RPMI7951 (cell line): ENCODE data around the gene CCDC9. TPM values are rescaled to one million over a fixed set of nuclear protein-coding genes. Genes with fewer than 3 reads are reported as not detected.
"Not testable (repeated sequence)": the region's sequence is repeated elsewhere in the genome, so short reads cannot be mapped to it uniquely, and the experiment has no call there.

Experiments used
- DNase-seq: peaks from one replicate; pipeline ENCODE4 v3.0.0-alpha.2; 2012; ENCODE audit warnings: low read depth
- total RNA-seq: library from RNA; depleted of rRNA; stranded (reverse); fragments of >200 nt; shearing (Covaris generic); gene quantifications from 2 replicates; pipeline ENCODE4 v1.2.3, GENCODE V29; 2014

The CCDC9 gene
- total RNA-seq, 1 experiment from 2014 or later = 3.2 TPM

DNA sequence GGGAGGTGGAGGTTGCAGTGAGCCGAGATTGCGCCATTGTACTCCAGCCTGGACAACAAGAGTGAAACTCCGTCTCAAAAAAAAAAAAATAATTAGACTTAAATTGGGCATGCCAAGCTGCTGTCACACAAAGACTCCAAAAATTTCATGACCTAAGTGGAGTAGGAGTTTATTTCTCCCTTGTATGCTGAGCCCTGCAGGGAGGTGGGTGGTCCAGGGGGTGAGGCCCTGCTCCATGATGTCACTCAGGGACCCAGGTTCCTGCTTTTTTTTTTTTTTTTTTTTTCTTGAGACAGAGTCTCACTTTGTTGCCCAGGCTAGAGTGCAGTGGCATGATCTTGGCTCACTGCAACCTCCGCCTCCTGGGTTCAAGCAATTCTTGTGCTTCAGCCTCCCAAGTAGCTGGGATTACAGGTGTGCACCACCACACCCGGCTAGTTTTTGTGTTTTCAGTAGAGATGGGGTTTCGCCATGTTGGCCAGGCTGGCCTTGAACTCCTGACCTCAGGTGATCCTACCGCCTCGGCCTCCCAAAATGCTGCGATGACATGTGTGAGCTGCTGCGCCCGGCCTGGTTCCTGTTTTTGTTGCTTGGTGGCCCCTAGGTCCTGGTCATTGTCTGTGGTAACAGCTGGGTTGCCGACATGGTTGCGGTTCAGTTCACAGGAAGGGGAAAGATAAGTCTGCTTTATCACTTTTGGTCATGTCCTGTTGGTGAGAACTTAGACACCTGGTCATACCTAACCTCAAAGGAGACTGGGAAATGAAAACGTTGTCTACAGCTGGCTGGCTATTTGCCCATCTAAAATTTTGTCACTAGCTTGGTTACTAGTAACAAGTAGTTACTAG is 5.8 kb downstream of the CCDC9 start:
- DNase-seq = not testable (repeated sequence)

DNA sequence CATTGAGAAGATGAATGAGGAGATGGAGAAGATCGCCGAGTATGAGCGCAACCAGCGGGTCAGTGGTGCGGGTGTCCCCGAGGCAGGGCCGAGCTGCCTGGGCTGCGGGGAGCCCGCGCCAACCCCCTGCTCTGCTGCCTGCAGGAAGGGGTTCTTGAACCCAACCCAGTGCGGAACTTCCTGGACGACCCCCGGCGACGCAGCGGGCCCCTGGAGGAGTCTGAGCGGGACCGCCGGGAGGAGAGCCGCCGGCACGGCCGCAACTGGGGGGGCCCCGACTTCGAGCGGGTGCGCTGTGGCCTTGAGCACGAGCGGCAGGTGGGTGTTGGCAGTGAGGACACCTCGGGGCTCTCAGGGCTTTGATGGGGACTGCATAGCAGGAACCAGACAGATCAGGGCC is 8.3 kb downstream of the CCDC9 start:
- DNase-seq = no peak

DNA sequence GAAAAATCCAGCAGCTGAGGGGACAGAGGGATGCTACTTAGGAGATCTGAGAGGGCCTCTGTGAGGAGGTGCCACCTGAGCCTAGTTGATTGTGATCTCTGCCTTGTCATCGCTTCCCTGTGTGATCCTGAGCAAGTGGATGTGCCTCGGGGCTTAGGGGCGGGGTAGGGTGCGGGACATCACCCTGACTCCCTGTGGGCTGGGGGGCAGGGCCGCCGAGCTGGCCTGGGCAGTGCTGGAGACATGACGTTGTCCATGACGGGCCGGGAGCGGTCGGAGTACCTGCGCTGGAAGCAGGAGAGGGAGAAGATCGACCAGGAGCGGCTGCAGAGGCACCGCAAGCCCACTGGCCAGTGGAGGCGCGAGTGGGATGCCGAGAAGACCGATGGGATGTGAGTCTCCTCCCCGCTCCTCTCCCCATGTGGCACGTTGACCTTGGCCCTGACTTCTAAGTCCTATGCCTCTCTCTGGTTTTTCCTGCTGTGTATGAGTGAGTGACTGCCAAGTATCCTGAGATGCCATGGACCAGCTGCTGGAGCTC is 10.1 kb downstream of the CCDC9 start:
- DNase-seq = no peak

DNA sequence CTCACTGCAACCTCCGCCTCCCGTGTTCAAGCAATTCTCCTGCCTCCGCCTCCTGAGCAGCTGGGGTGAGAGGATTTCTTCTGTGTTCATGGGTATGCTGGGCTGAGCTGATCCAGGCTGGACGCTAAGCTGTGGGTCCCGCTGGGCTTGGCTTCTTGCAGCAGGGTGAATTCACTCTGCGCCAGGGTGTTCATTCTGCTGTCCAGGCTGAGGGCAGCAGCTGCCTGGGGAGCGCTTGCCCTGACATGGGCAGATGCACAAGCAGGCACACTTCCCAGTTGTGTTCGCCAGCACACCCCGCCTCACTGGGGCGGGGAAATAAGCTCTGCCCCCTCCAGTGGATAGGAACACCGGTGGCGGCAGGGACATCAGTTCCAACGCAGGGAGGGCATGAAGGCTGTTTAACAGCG is 11.0 kb downstream of the CCDC9 start:
- DNase-seq = no peak

DNA sequence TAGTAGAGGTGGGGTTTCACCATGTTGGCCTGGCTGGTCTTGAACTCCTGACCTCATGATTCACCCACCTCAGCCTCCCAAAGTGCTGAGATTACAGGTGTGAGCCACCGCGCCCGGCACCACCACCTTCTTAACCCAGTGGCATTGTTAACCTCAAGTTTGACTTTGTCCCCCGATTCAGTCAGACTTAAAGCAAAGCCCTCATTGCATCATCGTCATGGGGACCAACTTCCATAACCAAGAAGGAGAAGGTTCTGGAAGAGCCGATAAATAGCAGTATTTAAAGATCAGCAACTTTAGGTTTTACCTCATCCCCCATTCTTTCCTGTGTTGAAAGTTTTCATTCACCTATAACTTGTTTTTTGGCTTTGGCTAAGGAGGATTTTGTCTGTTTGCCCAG is 11.7 kb downstream of the CCDC9 start:
- DNase-seq = no peak

DNA sequence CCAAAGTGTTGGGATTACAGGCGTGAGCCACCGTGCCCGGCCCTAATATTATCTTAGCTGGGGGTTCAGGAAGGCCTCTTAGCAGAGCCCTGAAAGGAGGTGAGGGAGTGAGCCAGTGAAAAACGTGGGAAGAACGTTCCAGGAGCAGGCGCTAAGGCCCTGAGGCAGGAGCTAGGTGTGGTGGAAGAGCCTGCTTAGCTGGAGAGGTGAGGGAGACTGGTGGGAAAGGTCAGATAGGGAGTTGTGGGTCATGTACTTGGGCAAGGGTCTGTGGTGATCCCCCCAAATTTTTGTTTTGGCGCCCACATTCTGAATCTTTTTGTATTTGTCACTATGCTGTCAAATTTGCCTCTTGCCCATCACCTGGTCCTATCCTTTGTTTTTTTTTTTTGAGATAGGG is 13.3 kb downstream of the CCDC9 start:
- no peak for DNase-seq

DNA sequence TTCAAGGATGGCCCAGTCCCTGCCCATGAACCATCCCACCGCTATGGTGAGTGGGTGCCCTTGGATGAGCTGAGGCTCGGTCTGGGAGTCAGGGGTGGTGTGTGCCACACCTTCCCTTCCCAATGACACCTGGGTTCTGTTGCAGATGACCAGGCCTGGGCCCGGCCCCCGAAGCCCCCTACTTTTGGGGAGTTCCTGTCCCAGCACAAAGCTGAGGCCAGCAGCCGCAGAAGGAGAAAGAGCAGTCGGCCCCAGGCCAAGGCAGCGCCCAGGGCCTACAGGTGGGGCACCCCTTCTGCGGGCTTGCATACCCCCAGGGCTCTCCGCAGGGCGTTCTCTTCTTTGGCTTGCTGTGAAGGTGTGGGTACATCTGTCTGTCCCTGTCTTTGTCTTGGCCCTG is 14.1 kb downstream of the CCDC9 start:
- DNase-seq = no peak

DNA sequence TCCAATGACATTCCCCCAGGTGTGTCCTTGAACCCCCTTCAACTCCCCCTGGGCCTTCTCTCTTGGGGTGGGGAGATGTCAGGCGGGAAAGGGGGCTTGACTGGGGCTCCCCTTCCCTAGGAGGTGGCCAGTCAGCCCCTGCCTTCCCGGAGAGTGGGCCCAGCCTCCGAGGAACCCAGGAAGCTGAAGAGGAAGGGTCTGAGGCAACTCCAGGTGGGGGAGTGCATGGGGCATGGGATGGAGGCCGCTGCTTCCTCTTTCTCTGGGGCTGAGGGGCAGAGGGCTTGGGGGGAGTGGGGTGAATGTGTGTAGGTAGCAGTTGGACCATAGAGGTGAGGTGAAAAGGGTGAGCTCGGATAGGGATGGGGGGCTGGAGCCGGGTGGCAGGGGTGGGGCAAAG is 15.6 kb downstream of the CCDC9 start:
- no peak for DNase-seq

DNA sequence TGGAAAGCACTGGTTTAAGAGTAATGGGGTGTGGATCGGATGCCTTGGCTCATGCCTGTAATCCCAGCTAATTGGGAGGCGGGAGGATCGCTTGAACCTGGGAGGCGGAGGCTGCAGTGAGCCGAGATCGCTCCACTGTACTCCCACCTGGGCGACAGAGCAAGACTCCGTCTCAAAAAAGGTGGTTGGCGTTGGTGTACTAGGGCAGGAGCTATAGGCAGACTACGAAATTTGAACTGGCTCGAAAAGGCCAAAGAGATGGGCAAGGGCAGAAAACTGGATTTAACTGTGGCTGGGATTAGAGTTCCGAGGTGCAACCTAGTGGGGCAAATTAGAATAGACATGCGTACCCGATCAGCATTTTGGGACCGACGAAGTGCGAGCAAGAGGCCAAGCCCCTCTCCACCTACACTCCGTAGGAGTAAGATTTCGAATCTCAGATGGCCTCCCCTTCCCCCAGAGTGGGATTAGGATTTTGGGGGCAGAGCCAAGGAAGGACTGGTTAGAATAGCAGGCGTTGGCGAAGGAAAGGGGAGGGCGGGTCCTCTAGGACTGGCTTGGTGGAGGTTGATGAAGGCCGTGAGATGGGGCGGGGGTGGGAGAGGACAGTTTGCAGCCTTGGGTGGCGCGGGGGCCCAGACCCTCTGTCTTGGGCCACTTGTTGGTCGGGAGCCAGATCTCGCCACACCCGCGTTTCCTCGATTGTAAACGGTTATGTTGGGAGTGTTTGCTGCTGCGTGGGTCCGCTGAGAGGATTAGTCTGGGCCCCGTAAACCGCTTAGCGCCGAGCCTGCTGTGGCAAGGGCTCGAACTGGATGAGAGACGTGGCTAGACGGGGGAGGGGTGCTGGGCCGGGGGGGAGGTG is 16.4 kb downstream of the CCDC9 start:
- no peak for DNase-seq

DNA sequence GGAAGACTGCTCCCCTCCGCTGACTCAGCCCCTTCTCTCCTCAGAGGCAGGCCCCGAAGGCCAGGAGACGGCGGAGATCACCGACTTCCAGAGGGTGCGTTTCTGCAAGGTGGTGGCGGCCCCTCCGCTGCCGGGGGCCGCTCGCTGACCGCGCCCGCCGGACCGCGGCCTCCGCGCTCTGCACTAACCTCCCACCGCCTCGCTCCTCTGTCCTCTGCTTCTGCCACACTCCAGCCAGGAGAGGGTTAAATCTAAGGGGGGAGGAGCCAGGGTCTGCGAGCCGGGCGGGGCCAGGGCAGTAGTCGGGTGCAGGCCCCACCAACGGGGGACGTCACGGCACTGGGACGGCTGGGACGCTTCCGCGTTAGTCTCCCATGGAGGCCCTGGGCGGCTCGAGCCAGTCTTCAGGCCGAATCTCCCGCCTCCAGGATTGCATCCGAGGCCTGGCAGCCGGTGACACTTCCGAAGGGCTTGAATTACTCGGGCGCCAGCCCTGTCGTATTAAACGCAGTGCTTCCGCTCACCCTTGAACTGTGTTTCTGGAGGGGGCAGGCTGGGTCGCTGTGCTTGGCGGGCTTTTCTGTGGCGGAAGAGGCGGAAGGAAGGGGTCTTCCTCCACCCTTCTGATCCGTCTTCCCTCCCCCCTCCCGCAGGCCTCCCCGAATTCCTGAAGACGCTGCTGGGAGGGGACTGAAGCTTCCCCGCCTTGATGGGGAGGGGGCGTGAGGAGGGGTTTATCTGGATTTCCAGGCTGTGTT is 17.2 kb downstream of the CCDC9 start:
- peak; percentile 94 for DNase-seq

DNA sequence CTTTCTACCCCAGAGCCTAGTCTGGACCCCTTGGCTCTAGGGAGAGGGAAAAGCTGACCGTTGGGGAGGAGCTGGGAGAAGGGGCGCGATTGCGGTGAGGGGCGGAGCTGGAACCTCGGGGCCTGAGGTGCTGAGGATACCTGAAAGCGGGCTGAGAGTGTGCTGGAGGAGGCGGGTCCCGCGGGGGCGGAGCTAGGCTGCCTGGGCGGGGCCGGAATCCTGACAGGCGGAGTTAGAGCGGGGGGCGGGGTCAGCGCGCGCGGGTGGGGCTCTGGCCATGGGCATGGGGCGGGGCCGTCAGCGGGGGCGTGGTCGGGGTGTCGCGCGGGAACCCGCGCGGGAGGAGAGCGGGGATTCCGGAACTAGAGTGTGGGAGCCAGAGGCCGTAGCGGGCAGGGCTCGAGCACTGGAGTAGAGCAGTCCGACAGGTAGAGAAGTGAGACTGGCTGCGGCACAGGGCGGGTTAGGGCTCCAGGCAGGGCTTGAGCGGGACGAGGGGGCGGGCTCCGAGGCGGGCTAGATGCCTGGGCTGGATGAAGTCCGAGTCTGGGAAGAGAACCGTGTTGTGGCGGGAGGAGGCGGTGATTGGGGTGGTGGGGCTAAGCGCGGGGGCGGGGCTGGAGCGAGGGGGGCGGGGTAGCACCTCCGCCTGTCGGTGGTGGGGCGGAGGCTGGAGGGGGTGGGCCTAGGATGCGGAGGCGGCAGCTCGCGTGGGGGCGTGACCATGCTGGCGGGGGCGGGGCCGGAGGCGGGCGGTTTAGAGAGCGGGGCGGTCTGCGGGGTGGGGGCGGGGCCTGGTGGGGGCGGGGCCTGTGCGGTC is 18.0 kb downstream of the CCDC9 start, which contains the start of gene INAFM1:
TSS of gene INAFM1 (plus strand) at position 815 of the 820 bp plus-strand sequence. CDS start 35 bp downstream, outside the sequence.
- peak; percentile 86 for DNase-seq

DNA sequence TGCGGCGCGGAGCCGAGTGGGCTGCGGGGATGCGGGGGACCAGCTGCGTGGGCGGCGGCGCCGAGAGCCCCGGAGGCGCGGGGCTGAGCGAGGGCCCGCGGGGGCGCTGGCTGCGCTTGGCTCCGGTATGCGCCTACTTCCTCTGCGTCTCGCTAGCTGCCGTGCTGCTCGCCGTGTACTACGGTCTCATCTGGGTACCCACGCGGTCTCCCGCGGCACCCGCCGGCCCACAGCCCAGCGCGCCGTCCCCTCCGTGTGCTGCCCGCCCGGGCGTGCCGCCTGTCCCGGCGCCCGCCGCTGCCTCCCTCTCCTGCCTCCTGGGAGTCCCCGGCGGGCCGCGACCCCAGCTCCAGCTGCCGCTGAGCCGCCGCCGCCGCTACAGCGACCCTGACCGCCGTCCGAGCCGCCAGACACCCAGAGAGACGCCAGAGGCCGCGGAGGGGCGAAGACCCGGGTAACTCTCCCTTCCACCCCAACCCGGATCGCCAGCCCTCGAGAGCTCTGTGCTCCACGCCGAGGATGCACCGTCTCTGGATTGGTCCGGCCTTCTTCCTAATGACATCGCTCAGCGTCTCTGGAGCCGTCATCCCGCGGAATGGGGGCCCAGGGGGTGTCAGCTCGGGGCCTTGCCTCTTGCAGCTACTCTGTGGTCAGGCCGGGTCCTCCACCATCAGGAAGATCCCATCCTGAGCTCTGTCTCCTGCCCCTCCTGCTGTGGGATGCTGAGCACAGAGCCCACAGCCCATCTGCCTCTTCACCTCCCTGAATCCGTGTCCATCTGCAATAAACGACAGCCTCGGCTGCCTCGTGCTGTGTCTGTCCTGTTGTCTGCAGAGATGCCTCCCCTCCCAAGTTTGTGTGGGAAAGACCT is 18.8 kb downstream of the CCDC9 start:
- no peak for DNase-seq

DNA sequence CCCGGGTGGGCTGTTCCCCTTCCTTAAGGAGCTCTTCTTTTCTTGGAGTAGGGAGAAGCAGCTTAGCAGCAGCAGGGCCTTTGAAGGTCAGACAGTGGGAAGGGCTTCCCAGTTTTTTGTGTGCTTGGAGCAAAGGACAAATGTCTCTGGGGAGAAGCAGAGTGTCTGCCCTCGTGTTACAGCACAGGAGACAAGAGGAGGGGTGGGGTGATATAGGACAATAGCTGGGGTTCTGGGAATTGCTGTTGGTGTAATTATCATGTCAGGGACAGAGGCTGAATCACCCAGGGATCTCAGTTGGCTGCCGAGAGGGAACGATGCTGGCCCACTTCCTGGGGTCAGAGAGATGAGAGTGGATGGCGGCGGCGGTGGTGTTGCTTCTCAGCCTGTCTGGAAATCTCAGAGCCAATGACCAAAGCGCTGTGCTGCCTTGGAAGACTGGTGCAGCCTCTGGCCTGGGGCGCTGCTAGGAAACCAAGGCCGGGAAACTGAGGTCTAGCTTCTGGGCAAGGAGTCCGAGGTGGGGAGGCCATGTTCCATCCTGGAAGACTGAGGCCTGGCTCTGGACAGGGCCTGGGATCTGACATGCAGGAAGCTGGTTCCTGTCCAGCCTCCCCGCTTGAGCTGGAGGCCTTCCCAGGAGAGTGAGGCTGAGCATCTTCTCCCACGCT is 19.6 kb downstream of the CCDC9 start:
- DNase-seq = no peak

DNA sequence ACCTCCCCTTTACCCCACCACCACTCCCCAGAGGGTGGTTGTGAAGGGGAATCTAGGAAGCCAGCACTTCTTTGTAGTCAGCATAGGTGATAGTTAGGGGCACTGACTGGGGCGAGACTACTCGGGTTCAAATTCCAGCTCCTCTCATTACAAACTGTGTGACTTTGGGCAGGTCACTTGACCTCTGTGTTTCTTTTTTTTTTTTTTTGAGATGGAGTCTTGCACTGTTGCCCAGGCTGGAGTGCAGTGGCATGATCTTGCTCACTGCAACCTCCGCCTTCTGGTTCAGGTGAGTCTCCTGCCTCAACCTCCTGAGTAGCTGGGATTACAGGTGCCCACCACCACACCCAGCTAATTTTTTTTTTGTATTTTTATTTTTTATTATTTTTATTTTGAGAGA is 20.2 kb downstream of the CCDC9 start:
- not testable (repeated sequence) for DNase-seq

DNA sequence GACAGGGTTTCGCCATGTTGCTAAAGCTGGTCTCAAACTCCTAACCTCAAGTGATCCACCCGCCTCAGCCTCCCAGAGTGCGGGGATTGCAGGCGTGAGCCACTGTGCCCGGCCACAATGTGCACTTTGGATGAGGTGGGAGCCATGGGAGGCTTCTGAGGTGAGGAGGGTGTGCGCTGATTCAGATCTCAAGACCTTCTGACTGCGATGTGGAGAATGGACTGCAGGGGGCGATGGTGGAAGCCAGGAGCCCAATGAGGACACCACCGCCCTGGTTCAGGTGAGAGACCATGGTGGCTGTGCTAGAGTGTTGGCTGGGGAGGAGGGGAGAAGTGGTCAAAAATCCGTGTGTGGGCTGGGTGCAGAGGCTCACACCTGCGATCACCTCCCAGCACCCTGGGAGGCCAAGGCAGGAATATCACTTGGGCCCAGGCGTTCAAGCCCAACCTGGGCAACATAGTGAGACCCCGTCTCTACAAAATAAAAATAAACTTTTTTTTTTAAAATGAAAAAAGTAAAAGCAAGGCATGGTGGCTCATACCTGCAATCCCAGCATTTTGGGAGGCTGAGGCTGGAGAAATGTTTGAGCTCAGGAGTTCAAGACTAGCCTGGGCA is 24.0 kb downstream of the CCDC9 start:
- DNase-seq = no peak

DNA sequence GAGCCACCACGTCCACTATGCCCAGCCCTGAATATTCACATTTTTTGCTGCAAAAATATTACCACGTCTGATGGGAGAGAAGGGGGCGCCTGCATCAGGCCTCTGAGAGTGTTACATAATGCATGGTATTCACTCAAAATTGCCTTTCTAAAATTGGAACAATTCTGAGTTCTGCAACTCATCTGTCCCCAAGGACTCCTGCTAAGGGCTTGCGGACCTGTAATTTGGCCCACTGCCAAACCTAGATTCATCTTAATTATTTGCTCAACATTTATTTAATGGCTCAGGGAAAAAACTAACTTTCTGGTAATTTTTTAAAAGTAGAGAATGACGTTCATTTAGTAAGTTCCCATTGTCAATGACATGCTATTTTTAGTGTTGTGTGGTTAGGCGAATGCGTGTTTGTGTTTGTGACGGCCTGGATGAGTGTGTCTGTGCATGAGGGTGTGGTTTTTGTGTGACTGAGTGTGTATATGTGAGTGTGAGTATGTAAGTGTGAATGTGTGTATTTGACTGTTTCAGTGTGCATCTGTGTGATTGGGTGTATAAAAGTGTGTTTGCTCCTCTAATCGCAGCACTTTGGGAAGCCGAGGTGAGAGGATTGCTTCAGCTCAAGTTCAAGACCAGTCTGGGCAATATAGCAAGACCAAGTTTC is 27.2 kb downstream of the CCDC9 start:
- DNase-seq = no peak

DNA sequence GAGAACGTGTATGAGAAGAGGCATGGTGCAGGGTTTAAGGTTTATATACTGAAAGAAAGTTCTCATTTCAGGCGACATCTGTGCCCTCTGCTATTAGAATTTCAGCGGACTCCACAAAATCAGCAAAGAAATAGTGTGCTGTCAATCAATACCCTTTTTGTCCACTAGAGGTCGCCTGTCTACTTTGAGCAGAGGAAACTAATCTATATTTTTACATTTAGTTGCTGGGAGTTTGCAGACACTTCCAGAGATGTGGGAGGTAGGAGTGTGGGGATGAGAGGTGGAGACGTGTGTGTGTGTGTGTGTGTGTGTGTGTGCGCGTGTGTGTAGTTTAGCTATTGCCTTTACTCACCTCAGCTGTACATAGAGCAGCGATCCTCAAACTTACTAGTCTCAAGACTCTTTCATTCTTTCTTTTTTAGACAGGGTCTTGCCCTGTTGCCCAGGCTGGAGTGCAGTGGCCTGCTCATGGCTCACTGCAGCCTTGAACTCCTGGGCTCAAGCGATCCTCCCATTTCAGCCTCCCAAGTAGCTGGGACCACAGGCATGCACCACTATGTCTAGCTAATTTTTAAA is 28.1 kb downstream of the CCDC9 start:
- DNase-seq = peak; percentile 62

DNA sequence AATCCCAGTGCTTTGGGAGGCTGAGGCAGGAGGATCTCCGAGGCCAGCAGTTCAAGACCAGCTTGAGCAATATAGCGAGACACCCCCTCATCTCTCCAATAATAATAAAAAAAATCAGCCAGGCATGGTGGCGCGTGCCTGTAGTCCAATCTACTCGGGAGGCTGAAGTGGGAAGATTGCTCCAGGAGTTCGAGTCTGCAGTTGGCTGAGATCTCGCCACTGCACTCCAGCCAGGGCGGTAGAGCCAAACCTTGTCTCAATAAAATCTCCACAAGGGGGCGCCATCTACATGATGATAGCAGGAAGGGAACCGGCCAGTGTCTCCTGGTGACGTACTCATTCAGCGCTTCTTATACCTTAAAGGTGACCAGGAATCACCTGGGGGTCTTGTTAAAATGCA is 39.7 kb downstream of the CCDC9 start:
- peak; percentile 69 for DNase-seq
